HS-27A (cell line): Measurements from ENCODE around the gene TIMP3.

Source experiments
- DNase-seq: peaks from one replicate; pipeline ENCODE4 v3.0.0-alpha.2; 2012; ENCODE audit warnings: low read depth, missing footprints

Gene TIMP3

DNA sequence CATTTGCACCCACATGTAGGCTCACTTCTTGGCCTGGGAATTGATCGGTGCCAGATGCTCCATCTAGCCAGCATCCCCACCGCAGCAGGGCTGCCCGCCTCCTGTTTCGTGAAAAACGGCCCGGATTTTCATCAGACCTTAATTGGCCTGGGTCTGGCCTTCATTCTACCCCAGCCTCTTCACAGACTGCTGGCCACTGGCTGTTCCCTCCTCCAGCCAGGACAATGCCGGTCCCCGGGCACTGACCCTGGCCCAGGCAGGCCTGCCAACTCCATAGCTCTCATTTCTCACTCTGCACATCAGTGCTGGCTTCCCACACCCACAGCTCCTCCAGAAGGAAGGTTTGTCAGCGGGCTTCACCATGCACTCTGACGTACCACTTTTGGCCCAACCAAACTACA is 27.9 kb downstream of the TIMP3 start:
- no peak for DNase-seq

DNA sequence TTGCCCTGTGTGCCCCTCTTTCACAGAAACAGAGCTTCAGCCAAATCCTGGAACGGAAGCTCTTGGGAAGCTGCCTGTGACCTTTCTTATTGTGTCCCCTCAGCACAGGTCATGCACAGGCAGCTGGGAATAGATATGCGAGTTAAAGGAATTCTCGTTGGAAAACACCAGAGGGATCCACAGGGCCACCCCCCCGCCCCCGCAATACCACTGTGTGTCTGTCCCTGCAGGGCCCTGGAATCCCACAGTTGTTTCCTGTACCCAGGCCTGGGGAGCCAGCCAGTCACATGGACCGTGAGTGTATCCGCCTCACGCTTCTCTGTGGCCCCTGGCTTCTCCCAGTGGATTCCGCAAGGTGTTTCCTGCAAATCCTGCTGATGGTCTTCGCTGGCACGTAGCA is 29.0 kb downstream of the TIMP3 start:
- no peak for DNase-seq

DNA sequence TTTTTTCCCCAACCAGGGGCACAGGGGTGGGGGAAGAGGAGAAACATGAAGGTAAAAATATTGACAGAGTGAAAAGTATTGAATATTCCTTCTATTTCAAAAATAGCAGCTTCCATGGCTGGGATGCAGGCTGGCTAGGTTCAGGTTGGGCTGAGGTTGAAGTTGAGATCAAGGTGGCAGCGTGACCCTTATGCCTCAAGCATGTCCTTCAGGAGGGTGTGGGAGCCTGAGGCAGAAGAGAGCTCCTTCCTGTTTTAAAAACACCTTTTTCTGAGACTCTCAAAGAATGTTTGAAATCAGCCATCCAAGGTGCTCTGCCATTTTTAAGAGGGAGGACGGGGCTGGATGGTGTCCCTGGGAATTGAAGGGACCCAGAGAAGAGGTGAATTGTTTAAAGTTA is 29.5 kb downstream of the TIMP3 start:
- no peak for DNase-seq

DNA sequence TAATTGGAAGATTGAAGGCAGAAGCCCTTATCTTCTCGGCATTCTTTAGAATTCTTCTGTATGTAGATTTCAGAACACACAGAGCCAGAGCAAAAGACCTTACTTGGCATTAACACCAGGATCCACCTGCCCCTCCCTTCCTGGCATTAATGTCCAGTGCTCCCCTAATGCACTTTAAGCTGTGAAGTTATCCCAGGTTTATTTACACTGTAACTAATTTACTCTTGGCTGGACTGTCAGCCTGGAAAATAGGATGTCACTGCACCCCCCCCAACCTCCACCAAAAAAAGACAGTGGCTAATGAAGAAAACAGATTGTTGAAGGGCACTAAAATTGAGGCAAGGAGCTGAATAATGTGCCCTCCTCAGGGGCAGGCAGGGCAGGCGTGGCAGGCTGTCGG is 30.1 kb downstream of the TIMP3 start:
- DNase-seq, result no peak

DNA sequence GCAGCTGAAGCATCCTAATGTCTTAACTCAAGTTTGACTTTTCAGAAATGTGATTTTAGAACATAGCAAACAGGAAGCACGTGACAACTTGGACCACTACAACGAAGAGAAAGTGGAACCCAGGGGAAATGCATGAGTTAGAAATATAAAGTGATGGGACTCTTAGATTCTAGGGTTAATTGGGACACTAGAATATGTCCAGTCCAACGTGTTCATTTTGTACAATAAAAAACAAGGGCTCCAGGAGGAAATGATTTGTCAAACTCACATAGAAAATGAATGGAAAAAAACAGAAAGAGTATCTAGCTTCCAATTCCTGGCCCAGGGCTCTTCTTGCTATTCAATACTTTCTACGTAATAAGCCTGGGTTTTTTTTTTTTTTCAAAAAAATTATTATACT is 30.7 kb downstream of the TIMP3 start:
- no peak for DNase-seq

DNA sequence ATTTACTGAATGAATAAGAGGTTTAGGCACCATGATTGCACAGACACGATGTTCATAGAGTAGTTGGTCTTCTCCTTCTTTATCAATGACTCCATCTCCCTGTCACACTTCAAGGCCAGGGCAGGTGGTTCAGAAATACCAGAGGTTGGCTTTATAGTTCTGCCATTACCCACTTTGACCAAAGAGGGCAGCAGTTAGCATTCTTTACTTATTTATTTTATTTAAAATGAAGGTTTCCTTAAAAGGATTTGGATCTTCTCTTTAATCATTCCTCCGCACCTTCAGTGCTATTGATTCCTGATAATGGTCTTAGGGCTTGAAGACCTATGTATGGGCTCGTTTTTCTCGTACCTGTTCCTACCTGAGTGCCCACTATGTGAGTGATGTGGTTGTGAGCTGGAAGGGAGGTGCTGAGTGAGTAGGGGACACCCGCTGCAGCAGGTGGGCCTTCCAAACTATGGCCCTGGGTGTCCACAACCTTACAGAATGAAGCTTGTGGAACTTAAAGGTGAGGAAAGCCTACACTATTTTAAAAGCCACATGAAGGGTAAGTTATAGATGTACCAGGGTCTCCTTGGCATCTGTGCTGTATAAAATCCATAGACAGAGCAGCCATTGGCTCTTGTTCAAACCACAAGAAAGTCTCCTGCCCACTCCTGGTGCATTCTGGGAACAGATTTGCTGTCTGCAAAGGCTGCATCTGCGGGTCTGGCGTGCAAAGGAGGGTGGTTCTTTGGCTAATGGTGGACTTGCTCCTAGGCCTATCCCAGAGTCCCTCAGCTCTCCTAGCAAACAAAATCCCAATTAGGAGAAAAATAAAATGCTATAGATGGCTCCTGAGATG is 35.0 kb downstream of the TIMP3 start:
- DNase-seq, result no peak

DNA sequence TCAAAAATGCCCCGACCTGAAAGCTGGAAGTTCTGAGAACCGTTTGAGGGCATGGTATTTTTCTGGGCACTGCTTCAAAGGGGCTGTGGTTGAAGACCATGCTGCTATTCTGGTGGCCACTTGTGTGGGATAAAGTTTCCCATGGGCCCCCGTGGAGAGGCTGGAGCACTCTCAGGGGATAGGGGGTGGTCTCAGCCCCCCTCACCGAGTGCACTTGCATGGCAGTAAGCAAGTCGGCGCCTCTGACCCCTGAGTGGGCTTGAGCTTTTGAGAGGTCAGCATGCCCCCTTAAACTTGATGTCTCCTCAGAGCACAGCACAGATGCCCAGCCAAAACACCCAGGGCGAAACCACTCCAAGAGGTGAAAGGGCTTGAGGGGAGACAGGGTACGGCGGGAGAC is 35.6 kb downstream of the TIMP3 start:
- DNase-seq, result no peak

DNA sequence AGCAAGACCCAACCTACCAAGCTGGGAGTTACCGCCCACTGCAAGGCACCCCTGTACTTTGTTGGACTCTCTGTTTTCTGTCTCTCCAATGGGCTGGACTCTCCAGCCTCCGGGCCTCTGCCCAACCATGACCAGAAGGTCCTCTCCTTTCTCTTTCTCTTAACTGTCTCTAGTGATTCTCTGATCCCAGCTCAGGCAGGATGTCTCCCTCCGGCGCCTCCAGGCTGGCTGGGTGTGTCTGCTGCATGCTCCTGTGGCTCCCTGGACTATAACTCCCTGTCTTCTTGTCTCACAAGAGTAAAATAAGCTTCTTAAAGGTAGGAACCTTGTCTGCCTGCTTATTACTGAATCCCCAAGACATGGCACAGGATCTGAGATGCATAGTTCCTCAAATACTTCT is 36.3 kb downstream of the TIMP3 start:
- no peak for DNase-seq

DNA sequence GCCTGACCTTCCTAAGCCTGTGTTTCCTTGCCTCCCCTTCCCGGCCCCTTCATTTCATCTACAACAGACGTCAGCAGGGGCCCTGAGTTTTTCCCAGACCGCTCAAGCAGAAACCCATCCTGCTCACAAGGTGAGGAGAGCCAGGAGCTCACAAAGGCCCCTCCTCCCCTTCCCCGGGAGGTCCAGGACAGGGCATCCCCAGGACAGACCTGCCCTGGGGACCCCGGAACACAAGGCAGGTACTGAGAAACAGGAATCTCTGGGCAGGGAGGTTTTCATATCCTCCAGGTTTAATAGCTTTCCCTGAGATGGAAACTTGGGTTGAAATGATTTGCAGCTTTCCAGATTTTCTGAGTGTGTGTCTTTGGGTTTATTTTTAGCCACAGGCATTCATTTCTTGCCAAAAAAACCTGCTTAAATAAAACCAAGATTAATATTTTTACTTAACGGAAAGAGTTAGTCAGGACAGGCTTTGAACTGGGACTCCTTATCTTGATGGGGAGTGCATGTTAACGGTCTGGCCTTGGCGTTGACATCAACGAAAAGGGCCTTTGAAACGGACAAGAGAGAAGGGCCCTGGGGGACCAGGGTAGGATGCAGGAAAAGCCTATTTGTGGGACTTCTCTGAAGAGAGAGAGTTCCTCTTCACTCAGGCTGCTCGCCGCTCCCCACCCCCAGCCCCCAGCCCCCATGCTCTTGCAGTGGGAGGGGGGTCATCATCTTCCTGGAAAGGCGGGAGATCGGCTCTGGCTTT is 38.5 kb downstream of the TIMP3 start:
- no peak for DNase-seq

DNA sequence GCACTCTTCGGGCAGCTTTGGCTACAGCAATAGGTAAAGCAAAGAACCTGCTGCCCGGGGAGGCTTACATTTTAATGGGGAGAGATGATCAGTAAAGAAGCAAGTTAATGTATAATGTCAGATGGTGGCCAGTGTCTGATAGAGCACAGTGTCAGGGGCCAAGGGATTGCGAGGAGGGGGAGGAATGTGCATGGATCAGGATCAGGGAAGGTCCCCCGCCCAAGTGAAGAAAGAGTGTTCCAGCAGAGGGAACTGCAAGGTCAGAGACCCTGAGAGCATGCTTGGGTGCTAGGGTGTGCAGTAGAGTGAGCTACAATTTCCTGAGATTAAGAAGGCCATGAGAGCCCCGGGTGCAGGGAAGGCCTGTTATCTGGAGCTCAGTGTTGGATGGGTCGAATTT is 39.7 kb downstream of the TIMP3 start:
- no peak for DNase-seq

DNA sequence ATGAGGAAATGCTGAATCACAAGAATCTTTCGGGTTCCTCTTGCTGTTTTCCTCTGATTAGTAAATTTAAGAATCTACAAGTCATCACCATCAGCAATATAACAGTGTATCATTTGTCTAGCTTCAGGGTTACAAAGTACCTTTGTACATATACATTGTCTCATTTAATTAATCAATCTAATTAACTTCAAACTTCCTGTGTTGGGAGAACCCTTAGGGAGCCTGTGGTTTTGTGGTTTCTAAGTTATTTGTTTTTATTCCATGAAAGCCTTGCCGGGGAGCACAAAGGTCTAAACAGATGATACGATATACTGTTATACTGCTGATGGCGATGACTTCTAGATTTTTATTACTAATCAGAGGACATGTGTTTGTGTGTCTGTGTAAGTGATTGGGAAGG is 41.0 kb downstream of the TIMP3 start:
- DNase-seq, result no peak

DNA sequence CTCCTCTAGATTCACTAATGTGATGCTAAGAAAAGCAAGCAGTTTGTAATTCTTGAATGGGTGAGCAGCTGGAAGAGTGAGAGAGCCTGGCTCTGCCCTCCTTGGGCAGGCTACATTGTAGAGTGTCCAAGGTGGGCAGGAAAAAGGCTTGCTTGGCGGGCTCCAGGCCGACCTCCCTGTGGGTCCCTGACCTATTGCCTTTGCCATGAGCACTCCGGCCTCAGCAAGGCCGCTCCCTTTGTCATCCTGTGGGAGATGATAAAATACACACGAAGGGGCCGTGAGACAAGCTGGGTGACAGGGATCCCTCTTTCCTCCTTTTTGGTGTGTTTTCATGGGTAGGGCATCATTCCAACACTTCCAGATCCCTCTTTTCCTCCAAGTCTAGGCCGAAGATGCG is 41.8 kb downstream of the TIMP3 start:
- DNase-seq, result no peak

DNA sequence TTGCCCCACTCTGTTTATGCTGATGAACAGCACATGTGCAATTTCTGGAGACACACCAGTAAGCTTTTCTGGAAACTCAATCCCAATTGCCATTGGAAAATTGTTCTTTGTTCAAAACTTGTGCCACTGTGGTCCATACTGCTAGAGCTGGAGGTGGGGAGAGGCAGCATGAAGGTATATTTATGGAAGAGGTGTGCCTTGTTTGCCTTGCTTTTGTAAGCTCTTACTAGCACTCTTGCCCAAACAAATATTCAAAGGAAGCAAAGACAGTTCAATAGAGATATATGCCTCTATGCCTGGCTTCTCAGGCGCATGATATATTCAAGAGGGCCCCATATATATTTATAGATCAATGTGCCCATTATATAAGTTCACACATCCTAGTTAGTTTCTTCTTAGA is 42.7 kb downstream of the TIMP3 start:
- no peak for DNase-seq

DNA sequence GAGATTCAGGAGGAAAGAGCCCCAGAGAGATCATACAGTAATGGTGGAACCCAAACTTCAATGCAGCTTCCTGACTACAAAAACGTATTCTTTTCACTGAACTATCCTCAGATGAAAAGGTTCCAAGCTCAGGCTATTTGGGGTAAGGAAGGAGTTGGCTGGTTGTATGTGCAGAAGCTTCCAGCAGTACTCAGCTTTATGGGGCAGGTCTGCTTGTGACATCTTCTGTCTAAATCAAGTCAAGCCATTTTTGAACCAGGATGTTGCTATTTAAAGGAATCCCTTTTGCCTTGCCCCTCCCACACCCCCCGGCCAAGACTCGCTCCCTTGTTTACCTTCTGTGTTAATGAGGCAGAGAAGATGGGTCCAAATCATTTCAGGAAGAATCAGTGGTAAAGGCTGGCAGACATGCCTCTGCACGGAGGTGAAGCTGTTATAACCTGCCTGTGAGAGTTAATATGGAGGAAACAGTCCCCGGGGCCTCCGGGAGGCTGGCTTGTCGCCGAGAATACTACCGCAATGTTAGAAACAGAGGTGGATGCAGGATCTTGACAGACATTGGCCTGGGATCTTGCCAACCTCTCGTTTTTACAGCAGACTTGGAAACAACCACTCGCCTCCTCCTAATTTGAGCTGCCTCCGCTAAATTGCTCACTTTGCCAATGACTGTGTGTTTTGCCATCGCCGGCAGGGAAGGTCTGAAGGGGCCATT is 45.4 kb downstream of the TIMP3 start:
- DNase-seq, result no peak

DNA sequence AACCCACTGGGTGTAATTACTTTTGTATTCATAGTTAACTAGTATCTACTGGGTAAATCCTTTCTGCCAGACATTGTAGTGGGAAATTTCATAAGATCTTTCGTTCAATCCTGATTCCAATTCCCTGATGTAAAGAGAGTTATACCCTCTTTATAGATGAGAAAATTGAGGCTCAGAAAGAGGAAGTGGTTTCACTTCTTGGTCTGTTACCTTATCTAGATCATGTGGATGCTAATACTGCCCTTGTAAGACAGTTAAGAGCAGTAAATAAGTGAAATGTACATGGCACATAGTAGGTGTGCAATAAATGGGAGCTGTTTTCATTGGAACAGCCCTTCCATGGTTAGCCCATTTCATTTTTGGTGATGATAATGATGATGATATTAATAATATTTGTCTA is 46.7 kb downstream of the TIMP3 start:
- no peak for DNase-seq

DNA sequence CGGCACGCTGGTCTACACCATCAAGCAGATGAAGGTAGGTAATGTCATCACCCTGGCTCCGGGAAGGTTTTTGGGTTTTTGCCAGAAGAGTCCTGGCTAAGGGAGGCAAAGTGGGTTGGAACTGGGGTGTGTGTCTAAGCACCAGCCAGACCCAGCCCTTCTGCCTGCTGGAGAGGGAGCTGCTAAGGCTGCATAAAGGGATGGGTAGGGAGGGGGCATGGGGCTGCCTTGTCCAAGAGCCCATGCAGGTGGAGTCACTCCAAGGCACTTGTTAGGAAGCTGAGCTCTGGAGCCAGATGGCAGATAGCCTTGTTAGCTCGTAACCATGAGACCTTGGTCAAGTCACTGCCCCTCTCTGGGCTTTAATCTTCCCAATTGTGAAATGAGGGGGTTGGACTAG is 48.0 kb downstream of the TIMP3 start:
- no peak for DNase-seq

DNA sequence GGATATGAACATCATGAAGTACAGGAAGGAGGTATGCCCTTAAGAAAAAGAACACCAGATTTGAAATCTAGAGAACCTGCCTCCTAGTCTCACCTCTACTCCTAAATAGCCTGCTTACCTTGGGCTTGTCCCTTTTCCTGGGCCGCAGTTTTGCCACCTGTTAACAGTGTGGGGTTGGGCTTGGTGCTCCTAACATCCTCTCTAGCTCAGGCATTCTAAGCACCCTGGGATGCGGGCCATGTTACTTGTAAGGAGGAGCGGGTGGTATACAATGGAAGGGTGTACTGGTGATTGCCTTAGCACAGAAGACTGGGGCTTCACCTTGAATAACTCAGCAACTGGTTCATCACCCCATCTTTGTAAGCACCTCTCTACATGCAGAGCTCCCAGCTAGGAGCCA is 48.7 kb downstream of the TIMP3 start:
- no peak for DNase-seq

DNA sequence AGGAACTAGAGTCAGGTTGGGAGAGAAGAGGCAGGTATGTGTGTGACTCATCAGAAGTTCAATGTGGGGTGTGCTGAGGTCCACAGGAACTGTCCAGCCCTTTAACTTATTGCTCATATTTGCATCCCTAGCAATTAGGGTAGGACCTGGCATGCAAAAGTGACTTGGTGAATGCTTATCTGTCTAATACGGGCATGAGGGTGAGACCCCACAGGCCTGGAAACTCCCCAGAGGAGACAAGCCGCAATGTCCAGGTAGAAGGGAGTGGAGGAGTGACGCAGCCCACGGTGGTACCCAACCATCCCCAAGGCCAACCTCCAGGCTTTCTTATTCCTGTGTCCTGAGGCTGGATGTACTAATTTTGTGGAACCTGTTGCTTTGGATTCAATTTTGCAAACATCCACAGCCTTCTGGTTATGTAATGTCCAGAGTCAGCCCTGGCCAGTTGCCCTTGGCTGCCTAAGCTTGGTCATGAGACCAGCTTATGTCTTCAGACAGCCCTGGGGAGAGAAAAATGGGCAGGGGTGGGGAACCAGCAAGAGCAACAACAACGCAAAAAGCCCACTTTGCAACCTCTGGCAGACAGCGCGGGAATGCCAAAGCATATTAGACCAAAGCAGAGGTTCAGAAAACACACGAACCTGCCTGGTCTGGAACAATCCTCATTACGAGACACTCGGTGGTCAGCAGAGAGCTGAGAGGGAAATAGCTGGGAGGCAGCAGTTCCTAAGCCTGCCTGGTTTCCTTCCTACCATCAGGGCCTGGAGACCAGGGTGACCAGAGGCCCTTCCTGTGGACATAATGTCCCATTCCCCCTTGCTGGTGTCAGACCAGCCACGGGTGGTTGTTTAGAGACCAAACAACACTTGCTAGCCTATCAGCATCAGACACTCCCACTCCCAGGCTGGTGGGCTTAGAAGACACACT is 49.3 kb downstream of the TIMP3 start:
- DNase-seq, result no peak

DNA sequence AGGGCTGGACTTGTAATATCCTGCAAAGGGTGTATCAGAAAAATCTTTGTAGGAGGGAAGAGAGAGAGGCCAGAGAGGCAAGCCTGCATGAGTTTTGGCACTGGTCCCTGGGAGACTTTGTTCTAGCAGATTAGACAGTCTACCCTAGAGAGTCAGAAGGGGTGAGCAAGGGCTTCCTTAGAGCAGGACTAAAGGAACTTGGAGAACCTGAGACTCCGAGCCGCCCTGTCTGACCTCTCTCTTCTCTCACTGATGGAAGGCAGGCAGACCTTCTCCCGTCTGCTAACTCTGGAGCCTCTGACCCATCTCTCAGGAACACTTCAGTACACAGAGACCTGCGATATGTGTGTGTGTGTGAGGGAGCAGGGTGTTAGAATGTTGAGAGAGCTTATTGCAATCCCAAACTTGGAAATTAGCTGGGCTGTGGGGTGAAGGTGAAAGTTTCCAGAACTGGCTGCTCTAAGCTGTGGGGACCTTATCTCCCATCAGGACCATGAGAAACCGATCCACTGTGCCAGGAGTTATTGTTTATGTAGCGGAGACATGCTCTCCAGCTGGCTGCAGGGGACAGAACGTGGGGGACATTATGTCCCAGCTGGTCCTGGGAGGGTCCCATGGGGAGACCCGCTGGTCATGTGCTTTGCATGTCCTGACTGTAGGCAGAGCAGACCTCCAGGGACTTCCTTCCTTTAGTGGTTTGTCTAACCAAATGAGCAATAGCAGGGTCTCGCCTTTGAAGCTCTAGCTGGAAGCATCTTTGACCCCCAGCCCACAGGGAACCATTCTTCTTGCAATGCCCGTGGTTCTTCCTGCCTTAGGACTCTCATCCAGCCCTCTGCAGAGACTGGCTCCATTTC is 51.1 kb downstream of the TIMP3 start:
- DNase-seq, result no peak

DNA sequence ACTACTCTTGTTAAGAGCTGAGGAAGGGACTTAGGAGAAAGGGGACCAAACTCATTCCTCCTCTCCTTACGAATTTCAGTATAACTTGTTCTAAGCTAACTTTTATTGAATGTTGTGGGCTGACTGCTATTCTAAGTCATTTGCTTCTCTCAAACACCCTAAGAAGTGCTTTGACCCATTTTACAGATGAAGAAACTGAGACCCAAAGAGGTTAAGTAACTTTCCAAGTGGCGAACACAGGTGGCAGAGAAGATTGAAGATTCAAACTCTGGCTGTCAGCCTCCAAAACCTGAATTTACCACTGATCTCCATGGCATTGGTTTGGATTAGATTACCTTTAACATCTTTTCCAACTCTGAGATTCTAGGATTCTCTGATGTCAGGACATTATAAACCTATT is 52.2 kb downstream of the TIMP3 start:
- DNase-seq, result no peak

DNA sequence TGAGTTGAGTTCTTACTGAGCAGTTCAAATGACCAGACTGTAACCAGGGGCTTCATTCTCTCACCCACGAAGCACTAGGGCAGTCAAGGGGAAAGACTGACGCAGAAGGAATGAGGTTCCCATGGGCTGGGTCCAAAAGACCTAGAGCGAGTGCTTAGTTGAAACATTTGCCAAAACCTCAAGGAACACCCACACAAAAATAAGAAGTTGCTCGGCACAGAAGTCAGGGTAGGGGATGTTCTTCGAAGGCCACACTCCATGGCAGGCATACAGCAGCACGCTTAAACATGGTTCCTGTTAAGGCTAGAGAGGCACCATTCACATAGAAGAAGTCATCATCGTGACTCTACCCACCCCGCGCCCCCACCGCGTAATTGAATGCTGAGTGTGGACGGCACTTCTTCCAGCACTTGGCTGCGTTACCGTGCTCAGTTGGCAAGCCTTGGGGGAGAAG is 52.9 kb downstream of the TIMP3 start:
- DNase-seq, result no peak
